ENCODE measurements around the gene KCNH2. TPM values are rescaled to one million over a fixed set of nuclear protein-coding genes. Genes with fewer than 3 reads are reported as not detected.
"Not testable (repeated sequence)": the region's sequence is repeated elsewhere in the genome, so short reads cannot be mapped to it uniquely, and the experiment has no call there.

Gene KCNH2
- total RNA-seq, 1 donor from 2014 or later: 12.4 TPM

DNA sequence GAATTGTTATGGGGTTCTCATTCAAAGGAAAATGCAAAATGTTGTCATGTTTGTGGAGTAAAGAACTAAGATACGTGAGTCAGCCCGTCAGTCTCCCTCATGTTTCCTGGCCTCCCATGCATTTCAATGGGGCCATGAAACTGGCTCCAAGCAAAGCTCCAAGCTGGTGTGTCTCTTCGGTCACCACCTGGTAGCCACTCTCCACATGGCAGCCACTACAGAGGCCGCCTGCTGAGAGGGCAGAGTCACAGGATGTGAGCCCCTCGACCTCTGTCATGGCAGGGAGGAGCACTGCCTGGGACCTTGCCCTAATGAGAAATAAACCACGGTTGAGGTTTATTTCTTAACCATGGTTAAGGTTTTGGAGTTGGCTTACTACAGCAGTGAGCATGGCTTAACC lies 63.2 kb downstream of the KCNH2 start:
- H3K4me1 Mint-ChIP-seq: peaks cover 24% of the 10 kb centered on the region
- peaks cover 8% of the 10 kb centered on the region for H3K27me3 Mint-ChIP-seq (ENCODE audit: low read depth)

GRCh38 chr7:150914196-150914595 lies 63.9 kb downstream of the KCNH2 start:
- TF ChIP-seq, protein P1, sequence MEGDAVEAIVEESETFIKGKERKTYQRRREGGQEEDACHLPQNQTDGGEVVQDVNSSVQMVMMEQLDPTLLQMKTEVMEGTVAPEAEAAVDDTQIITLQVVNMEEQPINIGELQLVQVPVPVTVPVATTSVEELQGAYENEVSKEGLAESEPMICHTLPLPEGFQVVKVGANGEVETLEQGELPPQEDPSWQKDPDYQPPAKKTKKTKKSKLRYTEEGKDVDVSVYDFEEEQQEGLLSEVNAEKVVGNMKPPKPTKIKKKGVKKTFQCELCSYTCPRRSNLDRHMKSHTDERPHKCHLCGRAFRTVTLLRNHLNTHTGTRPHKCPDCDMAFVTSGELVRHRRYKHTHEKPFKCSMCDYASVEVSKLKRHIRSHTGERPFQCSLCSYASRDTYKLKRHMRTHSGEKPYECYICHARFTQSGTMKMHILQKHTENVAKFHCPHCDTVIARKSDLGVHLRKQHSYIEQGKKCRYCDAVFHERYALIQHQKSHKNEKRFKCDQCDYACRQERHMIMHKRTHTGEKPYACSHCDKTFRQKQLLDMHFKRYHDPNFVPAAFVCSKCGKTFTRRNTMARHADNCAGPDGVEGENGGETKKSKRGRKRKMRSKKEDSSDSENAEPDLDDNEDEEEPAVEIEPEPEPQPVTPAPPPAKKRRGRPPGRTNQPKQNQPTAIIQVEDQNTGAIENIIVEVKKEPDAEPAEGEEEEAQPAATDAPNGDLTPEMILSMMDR (conservative IDR thresholded peaks at IDR 0.05): no peak
- H3K36me3 Mint-ChIP-seq (ENCODE audit: low read depth): no peaks in the 10 kb centered on the region
- no peak overlapping the region for H3K4me3 Mint-ChIP-seq
- peaks cover 23% of the 10 kb centered on the region for H3K4me1 Mint-ChIP-seq
- no peak overlapping the region for H3K27ac Mint-ChIP-seq (ENCODE audit: unreplicated experiment)
- no peak for DNase-seq (ENCODE audit: low read depth, low spot score)
- no peaks in the 10 kb centered on the region for H3K9me3 Mint-ChIP-seq
- H3K27me3 Mint-ChIP-seq (ENCODE audit: low read depth): peaks cover 8% of the 10 kb centered on the region

More for the DNA sequence above, 63.2 kb downstream of the KCNH2 start:
- no peak for DNase-seq (ENCODE audit: low read depth, low spot score)
- Mint-ChIP-seq H3K36me3 (ENCODE audit: low read depth) (no peaks in the 10 kb centered on the region), H3K9me3 (no peaks in the 10 kb centered on the region), H3K4me3 (no peak overlapping the region), H3K27ac (ENCODE audit: unreplicated experiment) (no peak overlapping the region)
- TF ChIP-seq, protein P1 (conservative IDR thresholded peaks at IDR 0.05): no peak

- Mint-ChIP-seq H3K27me3 (ENCODE audit: low read depth) (peaks cover 8% of the 10 kb centered on the region), H3K9me3 (no peaks in the 10 kb centered on the region), H3K4me1 (peaks cover 9% of the 10 kb centered on the region), H3K4me3 (no peak overlapping the region), H3K36me3 (ENCODE audit: low read depth) (no peaks in the 10 kb centered on the region), H3K27ac (ENCODE audit: unreplicated experiment) (no peak overlapping the region)
- DNase-seq (ENCODE audit: low read depth, low spot score): no peak
- TF ChIP-seq, protein P1 (conservative IDR thresholded peaks at IDR 0.05): no peak
Measured at GRCh38 chr7:150912427-150912826, 65.7 kb downstream of the KCNH2 start.

GRCh38 chr7:150911590-150912267 lies 66.4 kb downstream of the KCNH2 start:
- Mint-ChIP-seq H3K4me3 (no peak overlapping the region), H3K27me3 (ENCODE audit: low read depth) (peaks cover 8% of the 10 kb centered on the region), H3K36me3 (ENCODE audit: low read depth) (no peaks in the 10 kb centered on the region), H3K9me3 (no peaks in the 10 kb centered on the region), H3K4me1 (peaks cover 5% of the 10 kb centered on the region), H3K27ac (ENCODE audit: unreplicated experiment) (no peak overlapping the region)
- DNase-seq (ENCODE audit: low read depth, low spot score): no peak
- TF ChIP-seq, protein P1 (conservative IDR thresholded peaks at IDR 0.05): no peak

DNA sequence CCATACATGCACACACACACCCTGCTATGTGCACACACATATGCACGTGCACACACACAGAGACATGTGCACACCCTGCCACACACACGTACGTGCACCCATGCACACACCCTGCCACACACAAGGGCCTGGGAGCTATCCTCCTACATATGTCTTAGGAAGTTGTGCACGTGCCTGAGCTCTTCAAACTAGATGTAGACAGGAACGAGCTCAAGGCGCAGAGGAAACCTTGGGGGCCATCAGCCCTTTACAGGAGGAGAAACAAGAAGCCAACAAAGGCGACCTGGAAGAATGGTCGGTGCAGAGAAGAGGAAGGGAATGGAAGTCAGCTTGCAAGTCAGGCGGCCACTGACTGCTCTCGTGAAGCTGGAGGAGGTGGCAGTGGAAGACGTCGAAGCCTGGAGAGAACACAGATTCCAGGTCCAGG lies 67.1 kb downstream of the KCNH2 start:
- Mint-ChIP-seq H3K27me3 (ENCODE audit: low read depth) (peaks cover 10% of the 10 kb centered on the region), H3K4me3 (no peak overlapping the region), H3K4me1 (peaks cover 5% of the 10 kb centered on the region), H3K9me3 (no peaks in the 10 kb centered on the region), H3K27ac (ENCODE audit: unreplicated experiment) (no peak overlapping the region), H3K36me3 (ENCODE audit: low read depth) (no peaks in the 10 kb centered on the region)
- no peak for DNase-seq (ENCODE audit: low read depth, low spot score)
- TF ChIP-seq, protein P1 (conservative IDR thresholded peaks at IDR 0.05): no peak

GRCh38 chr7:150910305-150910995 lies 67.7 kb downstream of the KCNH2 start:
- not testable (repeated sequence) for H3K9me3 Mint-ChIP-seq; H3K4me1 Mint-ChIP-seq; H3K36me3 Mint-ChIP-seq (ENCODE audit: low read depth); DNase-seq (ENCODE audit: low read depth, low spot score); H3K27ac Mint-ChIP-seq (ENCODE audit: unreplicated experiment); H3K4me3 Mint-ChIP-seq
- peaks cover 10% of the 10 kb centered on the region for H3K27me3 Mint-ChIP-seq (ENCODE audit: low read depth)

Measured in neural crest cell (in vitro differentiated cells).